Measurements from ENCODE around the gene NHS. TPM values are rescaled to one million over a fixed set of nuclear protein-coding genes. Genes with fewer than 3 reads are reported as not detected.

NHS gene
- total and polyA plus RNA-seq, 8 donors = 0.19 to 1.7 (median 0.54) TPM

- no peak for TF ChIP-seq CTCF (IDR thresholded peaks at IDR 0.05)
- no peak for FAIRE-seq
- H3K27ac ChIP-seq = no peak overlapping the region
These were observed 365.4 kb downstream of the NHS start for GRCh38 chrX:17740137-17741122.

GRCh38 chrX:17741123-17741511 is 366.1 kb downstream of the NHS start:
- DNase-seq (no peak), ATAC-seq (no peak), FAIRE-seq (no peak)
- WGBS, 2 donors = 45 to 48% methylated on average over 9 of the region's 9 CpGs
- Histone ChIP-seq H3K27ac (no peak overlapping the region), H3K27me3 (peaks cover 0 to 4% (median 0%) of the 10 kb centered on the region in 4 donors), H3K4me1 (peaks cover 4 to 17% (median 13%) of the 10 kb centered on the region in 3 donors), H3K36me3 (no peaks in the 10 kb centered on the region), H3K9me3 (no peaks in the 10 kb centered on the region), H3K4me3 (no peak overlapping the region)
- intact Hi-C loops (cut with DNase I) = no loop called here
- TF ChIP-seq CTCF (IDR thresholded peaks at IDR 0.05) = no peak

More at GRCh38 chrX:17740137-17741122, 365.4 kb downstream of the NHS start:
- intact Hi-C loops (cut with DNase I) = no loop called here
- peaks cover 0 to 4% (median 0%) of the 10 kb centered on the region in 4 donors for H3K27me3 ChIP-seq
- ATAC-seq = no peak
- no peaks in the 10 kb centered on the region for H3K9me3 ChIP-seq
- no peak for DNase-seq
- H3K4me3 ChIP-seq = no peak overlapping the region
- no peaks in the 10 kb centered on the region for H3K36me3 ChIP-seq
- H3K4me1 ChIP-seq = peaks cover 4 to 12% (median 11%) of the 10 kb centered on the region in 3 donors
- 62 to 64% methylated on average over 11 of the region's 11 CpGs for whole genome bisulfite sequencing, 2 donors

GRCh38 chrX:17743913-17744312 is 368.9 kb downstream of the NHS start:
- Histone ChIP-seq H3K27ac (no peak overlapping the region), H3K36me3 (no peaks in the 10 kb centered on the region), H3K4me1 (peaks cover 4 to 17% (median 13%) of the 10 kb centered on the region in 3 donors), H3K27me3 (peaks cover 0 to 4% (median 0%) of the 10 kb centered on the region in 4 donors), H3K9me3 (no peaks in the 10 kb centered on the region), H3K4me3 (no peak overlapping the region)
- DNase-seq (no peak), ATAC-seq (no peak), FAIRE-seq (no peak)
- TF ChIP-seq CTCF (IDR thresholded peaks at IDR 0.05) = no peak
- 44 to 45% methylated on average over 2 of the region's 2 CpGs for WGBS, 2 donors
- intact Hi-C loops (cut with DNase I) = no loop called here

GRCh38 chrX:17744896-17745523 is 370.0 kb downstream of the NHS start:
- no peak for TF ChIP-seq CTCF (IDR thresholded peaks at IDR 0.05)
- no peak for DNase-seq
- peaks cover 0 to 4% (median 0%) of the 10 kb centered on the region in 4 donors for H3K27me3 ChIP-seq
- H3K27ac ChIP-seq = no peak overlapping the region
- peaks cover 0 to 17% (median 13%) of the 10 kb centered on the region in 3 donors for H3K4me1 ChIP-seq
- 26 to 46% methylated on average over 2 of the region's 2 CpGs for WGBS, 2 donors
- no peaks in the 10 kb centered on the region for H3K9me3 ChIP-seq
- H3K36me3 ChIP-seq = no peaks in the 10 kb centered on the region
- FAIRE-seq = peak; percentile 97
- no peak overlapping the region for H3K4me3 ChIP-seq
- peak in 3 of 4 donors; percentile 72 to 76 (median 75) for ATAC-seq
- intact Hi-C loops (cut with DNase I) = no loop called here

All from pancreas (tissue), 10 donors.